Measurements from ENCODE around the gene PTPRM. TPM values are rescaled to one million over a fixed set of nuclear protein-coding genes. Genes with fewer than 3 reads are reported as not detected.

PTPRM gene
- polyA plus RNA-seq, 1 donor (not counting 4 experiments of a cell fraction or from before 2014, with no cell fraction given), result 54.5 TPM

GRCh38 chr18:7789856-7790552, 222.9 kb downstream of the PTPRM start:
- FAIRE-seq, result no peak
- DNase-seq (ENCODE audit: low read depth, low spot score), result no peak
- no peaks in the 10 kb centered on the region for H3K4me1 ChIP-seq (ENCODE audit: control insufficient read depth, extremely low read depth, insufficient read depth, low read length)
- peaks cover 2% of the 10 kb centered on the region for H3K9me1 ChIP-seq (ENCODE audit: control insufficient read depth, extremely low read depth, insufficient read depth, low read length)
- H2AFZ ChIP-seq (ENCODE audit: control insufficient read depth, low read length), result no peak overlapping the region
- H3K4me2 ChIP-seq (ENCODE audit: control insufficient read depth, extremely low read depth, insufficient read depth, low read depth, low read length), result no peak overlapping the region
- no peak overlapping the region for H3K27ac ChIP-seq (ENCODE audit: control insufficient read depth, insufficient read depth, low read length)
- TF ChIP-seq EZH2 (IDR thresholded peaks at IDR 0.05; ENCODE audit: low read length), result no peak
- peak; percentile 40 to 60 (median 45) for TF ChIP-seq CTCF (optimal IDR thresholded peaks at IDR 0.05 in 1 of 3, IDR thresholded peaks at IDR 0.05 in 1 of 3, conservative IDR thresholded peaks at IDR 0.05 in 1 of 3; ENCODE audit: extremely low read depth in 1 of 3, insufficient read depth in 2 of 3, low read length in 3 of 3)
- H3K9ac ChIP-seq (ENCODE audit: control insufficient read depth, extremely low read depth, insufficient read depth, low read length), result no peak overlapping the region
- no peaks in the 10 kb centered on the region for H3K79me2 ChIP-seq (ENCODE audit: control insufficient read depth, insufficient read depth, low read length)
- H3K27me3 ChIP-seq (ENCODE audit: control insufficient read depth, extremely low read depth, insufficient read depth, low read length), result no peaks in the 10 kb centered on the region
- dilution Hi-C loops (cut with MboI; ENCODE audit: extremely low pct_ligation_motif_present, low sequenced_read_pairs), result no loop called here
- H4K20me1 ChIP-seq (ENCODE audit: control insufficient read depth, extremely low read depth, insufficient read depth, low read length), result no peaks in the 10 kb centered on the region
- no peaks in the 10 kb centered on the region for H3K9me3 ChIP-seq (ENCODE audit: control insufficient read depth, low read depth, low read length)
- H3K36me3 ChIP-seq (ENCODE audit: control insufficient read depth in 2 of 2, extremely low read depth in 1 of 2, insufficient read depth in 2 of 2, low read length in 2 of 2), result no peaks in the 10 kb centered on the region
- H3K4me3 ChIP-seq (ENCODE audit: control insufficient read depth in 2 of 3, extremely low read depth in 1 of 3, insufficient read depth in 2 of 3, low read depth in 1 of 3, low read length in 3 of 3), result no peak overlapping the region

- Histone ChIP-seq H3K79me2 (ENCODE audit: control insufficient read depth, insufficient read depth, low read length) (no peaks in the 10 kb centered on the region), H3K9ac (ENCODE audit: control insufficient read depth, extremely low read depth, insufficient read depth, low read length) (no peak overlapping the region), H2AFZ (ENCODE audit: control insufficient read depth, low read length) (no peak overlapping the region), H3K4me2 (ENCODE audit: control insufficient read depth, extremely low read depth, insufficient read depth, low read depth, low read length) (no peak overlapping the region), H3K4me3 (ENCODE audit: control insufficient read depth in 2 of 3, extremely low read depth in 1 of 3, insufficient read depth in 2 of 3, low read depth in 1 of 3, low read length in 3 of 3) (no peak overlapping the region), H3K9me1 (ENCODE audit: control insufficient read depth, extremely low read depth, insufficient read depth, low read length) (no peaks in the 10 kb centered on the region), H3K27ac (ENCODE audit: control insufficient read depth, insufficient read depth, low read length) (no peak overlapping the region), H3K27me3 (ENCODE audit: control insufficient read depth, extremely low read depth, insufficient read depth, low read length) (no peaks in the 10 kb centered on the region), H3K36me3 (ENCODE audit: control insufficient read depth in 2 of 2, extremely low read depth in 1 of 2, insufficient read depth in 2 of 2, low read length in 2 of 2) (no peaks in the 10 kb centered on the region), H3K4me1 (ENCODE audit: control insufficient read depth, extremely low read depth, insufficient read depth, low read length) (no peaks in the 10 kb centered on the region), H4K20me1 (ENCODE audit: control insufficient read depth, extremely low read depth, insufficient read depth, low read length) (no peaks in the 10 kb centered on the region), H3K9me3 (ENCODE audit: control insufficient read depth, low read depth, low read length) (no peaks in the 10 kb centered on the region)
- TF ChIP-seq EZH2 (IDR thresholded peaks at IDR 0.05; ENCODE audit: low read length), result no peak
- no peak for TF ChIP-seq CTCF (optimal IDR thresholded peaks at IDR 0.05 in 1 of 3, IDR thresholded peaks at IDR 0.05 in 1 of 3, conservative IDR thresholded peaks at IDR 0.05 in 1 of 3; ENCODE audit: extremely low read depth in 1 of 3, insufficient read depth in 2 of 3, low read length in 3 of 3)
- FAIRE-seq, result no peak
- dilution Hi-C loops (cut with MboI; ENCODE audit: extremely low pct_ligation_motif_present, low sequenced_read_pairs), result no loop called here
- no peak for DNase-seq (ENCODE audit: low read depth, low spot score)
Measured at GRCh38 chr18:7793100-7793499, 226.0 kb downstream of the PTPRM start.
